ENCODE measurements around the gene PIK3C2G. TPM values are rescaled to one million over a fixed set of nuclear protein-coding genes. Genes with fewer than 3 reads are reported as not detected.

Gene PIK3C2G
- total RNA-seq, 1 experiment from 2014 or later, result not detected

- H3K18ac ChIP-seq (ENCODE audit: insufficient read length, low read depth, low read length), result no peak overlapping the region
- no peaks in the 10 kb centered on the region for H3K27me3 ChIP-seq (ENCODE audit: insufficient read depth, low read length)
- H3K9ac ChIP-seq (ENCODE audit: extremely low read depth, insufficient read length, low read length), result no peak overlapping the region
- H3K27me3 Mint-ChIP-seq (ENCODE audit: low read depth), result no peaks in the 10 kb centered on the region
- no peak overlapping the region for H2BK120ac ChIP-seq (ENCODE audit: low read depth, low read length, poor library complexity, severe bottlenecking)
- peaks cover 14% of the 10 kb centered on the region for H3K9me3 ChIP-seq (ENCODE audit: control insufficient read depth, low read depth, low read length)
- no peak overlapping the region for H3K27ac Mint-ChIP-seq
- no peak overlapping the region for H4K8ac ChIP-seq (replicated peaks; ENCODE audit: insufficient read length, low read depth, low read length)
- H4K91ac ChIP-seq (ENCODE audit: insufficient read length, low read depth, low read length), result no peak overlapping the region
- no CpG with 5 or more reads among the region's 2 CpGs for WGBS (ENCODE audit: extremely low coverage, insufficient read length, low lambda C conversion rate)
- H3T11ph ChIP-seq (ENCODE audit: low read length), result no peak overlapping the region
- no peak overlapping the region for H2BK20ac ChIP-seq (ENCODE audit: low read depth, low read length, poor library complexity, severe bottlenecking)
- H3K27ac ChIP-seq (ENCODE audit: insufficient read length, low read depth, low read length), result no peak overlapping the region
- H2BK15ac ChIP-seq (ENCODE audit: low read depth, low read length), result no peak overlapping the region
- H3K79me2 ChIP-seq (ENCODE audit: insufficient read depth, low read length), result no peaks in the 10 kb centered on the region
- no peaks in the 10 kb centered on the region for H3K79me1 ChIP-seq (ENCODE audit: insufficient read depth, low read depth, low read length, poor library complexity, severe bottlenecking)
- H4K20me1 ChIP-seq (ENCODE audit: control insufficient read depth, insufficient read depth, insufficient read length), result no peaks in the 10 kb centered on the region
- no peak overlapping the region for H3K56ac ChIP-seq (ENCODE audit: insufficient read length, low read depth, low read length)
- TF ChIP-seq CTCF (conservative IDR thresholded peaks at IDR 0.05), result no peak
- no peak overlapping the region for H2AFZ ChIP-seq (ENCODE audit: low read length)
- no peak overlapping the region for H3K14ac ChIP-seq (ENCODE audit: insufficient read depth, low read length)
- H3K9me3 Mint-ChIP-seq, result peaks cover 25 to 26% of the 10 kb centered on the region in 2 experiments
- no peak overlapping the region for H2AK5ac ChIP-seq (ENCODE audit: insufficient read length, low read length)
- no peaks in the 10 kb centered on the region for H3K23me2 ChIP-seq (ENCODE audit: insufficient read length, low read depth, low read length, poor library complexity, severe bottlenecking)
- no peak overlapping the region for H3K23ac ChIP-seq (ENCODE audit: insufficient read length, low read depth, low read length)
- peaks cover 8% of the 10 kb centered on the region in 2 experiments for H3K4me1 Mint-ChIP-seq
- no peak overlapping the region for H2BK5ac ChIP-seq (ENCODE audit: insufficient read length, low read length)
- H3K36me3 Mint-ChIP-seq (ENCODE audit: insufficient read depth in 1 of 3, low read depth in 3 of 3), result peaks cover 9 to 26% (median 16%) of the 10 kb centered on the region in 3 experiments
- H3K4me1 ChIP-seq (ENCODE audit: insufficient read depth, low read length), result no peaks in the 10 kb centered on the region
- no peak overlapping the region for H3K4ac ChIP-seq (ENCODE audit: low read depth, low read length)
- H3K4me3 Mint-ChIP-seq, result no peak overlapping the region
- H2BK12ac ChIP-seq (ENCODE audit: insufficient read length, low read depth, low read length), result no peak overlapping the region
- DNase-seq, result no peak
- no peak overlapping the region for H4K5ac ChIP-seq (ENCODE audit: insufficient read length, low read depth, low read length)
- H3K4me2 ChIP-seq (ENCODE audit: insufficient read depth, insufficient read length, low read length), result no peak overlapping the region
These were observed 97.6 kb downstream of the PIK3C2G start for GRCh38 chr12:18358930-18359329.
